Smooth muscle cell (in vitro differentiated cells): ENCODE data around the gene DEPDC1B. TPM values are rescaled to one million over a fixed set of nuclear protein-coding genes. Genes with fewer than 3 reads are reported as not detected.
A peak's percentile ranks its signal among the peaks of the same experiment; 100 is the strongest.

Experiments used
- DNase-seq: peaks from one replicate; lab custom pipeline; 2025; ENCODE audit not compliant: unreplicated experiment; lab: John Stamatoyannopoulos, UW
- H2AFZ ChIP-seq: fragments of 200-600 bp; sonication (generic); 2 replicates; pipeline ENCODE4 v1.6.0; 2016; ENCODE audit warnings: antibody characterized with exemption, low read depth, mild to moderate bottlenecking
- H3F3A ChIP-seq: fragments of 200-600 bp; sonication (generic); 2 replicates; pipeline ENCODE4 v1.6.0; 2017; ENCODE audit warnings: antibody characterized with exemption, low read depth
- H3K27ac ChIP-seq: fragments of 200-600 bp; sonication (generic); 2 replicates; pipeline ENCODE4 v1.5.1; 2016; ENCODE audit warnings: low read depth, mild to moderate bottlenecking
- H3K27me3 ChIP-seq: fragments of 200-600 bp; sonication (generic); 2 replicates; pipeline ENCODE4 v1.6.1; 2016; ENCODE audit warnings: low read depth, mild to moderate bottlenecking
- H3K36me3 ChIP-seq: fragments of 200-600 bp; sonication (generic); 2 replicates; pipeline ENCODE4 v1.5.1; 2016; ENCODE audit warnings: low read depth
- H3K4me1 ChIP-seq: fragments of 200-600 bp; sonication (generic); 2 replicates; pipeline ENCODE4 v1.5.1; 2016; ENCODE audit warnings: low read depth
- H3K4me2 ChIP-seq: fragments of 200-600 bp; sonication (generic); 2 replicates; pipeline ENCODE4 v1.6.0; 2016; ENCODE audit warnings: mild to moderate bottlenecking
- H3K4me3 ChIP-seq: fragments of 200-600 bp; sonication (generic); 2 replicates; pipeline ENCODE4 v1.5.1; 2016; ENCODE audit warnings: mild to moderate bottlenecking
- H3K79me2 ChIP-seq: fragments of 200-600 bp; sonication (generic); 2 replicates; pipeline ENCODE4 v1.6.0; 2016; ENCODE audit warnings: low read depth, mild to moderate bottlenecking
- H3K9ac ChIP-seq: fragments of 200-600 bp; sonication (generic); 2 replicates; pipeline ENCODE4 v1.6.0; 2016; ENCODE audit warnings: low read depth
- H3K9me3 ChIP-seq: fragments of 200-600 bp; sonication (generic); replicated peaks from 2 replicates; pipeline ENCODE4 v1.5.1; 2016; ENCODE audit warnings: low read depth
- H4K20me1 ChIP-seq: fragments of 200-600 bp; sonication (generic); 2 replicates; pipeline ENCODE4 v1.6.0; 2016; ENCODE audit warnings: low read depth
- WGBS: methylation state at CpG from one replicate; pipeline ENCODE4 v1.1.7; 2016; ENCODE audit warnings: low lambda C conversion rate; 5-methylcytosine and 5-hydroxymethylcytosine counted together
- polyA plus RNA-seq: library from polyadenylated mRNA; unstranded; fragments of >200 nt; fragmentation: Nextera tagmentation; extraction: Ambion mirVana; gene quantifications from 2 replicates; pipeline ENCODE4 v1.2.1, GENCODE V29; 2016
- total RNA-seq: library from RNA; depleted of rRNA; stranded (reverse); fragments of >200 nt; gene quantifications from 2 replicates; pipeline ENCODE4 v1.2.3, GENCODE V29; 2014
- TF ChIP-seq, protein P1 (sequence below): fragments of 200-600 bp; sonication (generic); IDR thresholded peaks from 2 replicates; pipeline ENCODE4 v1.5.1; 2017; ENCODE audit warnings: borderline replicate concordance, mild to moderate bottlenecking, antibody characterized with exemption; ENCODE audit not compliant: insufficient read depth, poor library complexity, severe bottlenecking

DEPDC1B gene
- total and polyA plus RNA-seq, 2 experiments from 2014 or later = 2.7 to 5.8 TPM

DNA sequence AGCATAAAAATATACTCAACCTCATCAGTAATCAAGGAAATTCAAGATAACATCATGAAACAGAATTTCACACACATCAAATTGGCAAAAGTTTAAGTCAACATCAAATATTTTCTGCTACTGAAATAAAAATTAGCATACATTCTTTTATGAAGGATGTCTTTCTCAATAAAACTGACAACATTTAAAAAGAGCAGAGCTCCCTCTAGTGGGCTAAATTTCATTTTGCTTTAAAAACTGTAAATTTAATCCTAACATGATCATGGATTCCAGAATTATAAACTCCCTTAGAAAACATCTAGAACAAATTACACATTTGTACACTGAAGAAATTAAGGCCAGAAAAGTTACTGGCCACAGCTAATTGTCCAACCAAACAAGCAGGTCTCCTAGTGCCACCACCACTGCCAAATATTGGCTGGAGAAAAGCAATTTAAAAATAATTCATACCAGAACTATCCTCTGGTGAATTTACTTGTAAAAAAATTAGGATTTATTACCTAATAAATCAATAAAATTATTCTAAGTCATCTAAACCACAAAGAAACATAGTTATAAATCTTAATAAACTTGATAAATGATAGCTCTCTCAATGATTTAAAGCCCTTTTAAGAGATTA is 31.2 kb downstream of the DEPDC1B start:
- no peak overlapping the region for H3K27ac ChIP-seq
- TF ChIP-seq, protein P1, sequence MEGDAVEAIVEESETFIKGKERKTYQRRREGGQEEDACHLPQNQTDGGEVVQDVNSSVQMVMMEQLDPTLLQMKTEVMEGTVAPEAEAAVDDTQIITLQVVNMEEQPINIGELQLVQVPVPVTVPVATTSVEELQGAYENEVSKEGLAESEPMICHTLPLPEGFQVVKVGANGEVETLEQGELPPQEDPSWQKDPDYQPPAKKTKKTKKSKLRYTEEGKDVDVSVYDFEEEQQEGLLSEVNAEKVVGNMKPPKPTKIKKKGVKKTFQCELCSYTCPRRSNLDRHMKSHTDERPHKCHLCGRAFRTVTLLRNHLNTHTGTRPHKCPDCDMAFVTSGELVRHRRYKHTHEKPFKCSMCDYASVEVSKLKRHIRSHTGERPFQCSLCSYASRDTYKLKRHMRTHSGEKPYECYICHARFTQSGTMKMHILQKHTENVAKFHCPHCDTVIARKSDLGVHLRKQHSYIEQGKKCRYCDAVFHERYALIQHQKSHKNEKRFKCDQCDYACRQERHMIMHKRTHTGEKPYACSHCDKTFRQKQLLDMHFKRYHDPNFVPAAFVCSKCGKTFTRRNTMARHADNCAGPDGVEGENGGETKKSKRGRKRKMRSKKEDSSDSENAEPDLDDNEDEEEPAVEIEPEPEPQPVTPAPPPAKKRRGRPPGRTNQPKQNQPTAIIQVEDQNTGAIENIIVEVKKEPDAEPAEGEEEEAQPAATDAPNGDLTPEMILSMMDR = peak; percentile 69
- H3K4me1 ChIP-seq = no peaks in the 10 kb centered on the region

DNA sequence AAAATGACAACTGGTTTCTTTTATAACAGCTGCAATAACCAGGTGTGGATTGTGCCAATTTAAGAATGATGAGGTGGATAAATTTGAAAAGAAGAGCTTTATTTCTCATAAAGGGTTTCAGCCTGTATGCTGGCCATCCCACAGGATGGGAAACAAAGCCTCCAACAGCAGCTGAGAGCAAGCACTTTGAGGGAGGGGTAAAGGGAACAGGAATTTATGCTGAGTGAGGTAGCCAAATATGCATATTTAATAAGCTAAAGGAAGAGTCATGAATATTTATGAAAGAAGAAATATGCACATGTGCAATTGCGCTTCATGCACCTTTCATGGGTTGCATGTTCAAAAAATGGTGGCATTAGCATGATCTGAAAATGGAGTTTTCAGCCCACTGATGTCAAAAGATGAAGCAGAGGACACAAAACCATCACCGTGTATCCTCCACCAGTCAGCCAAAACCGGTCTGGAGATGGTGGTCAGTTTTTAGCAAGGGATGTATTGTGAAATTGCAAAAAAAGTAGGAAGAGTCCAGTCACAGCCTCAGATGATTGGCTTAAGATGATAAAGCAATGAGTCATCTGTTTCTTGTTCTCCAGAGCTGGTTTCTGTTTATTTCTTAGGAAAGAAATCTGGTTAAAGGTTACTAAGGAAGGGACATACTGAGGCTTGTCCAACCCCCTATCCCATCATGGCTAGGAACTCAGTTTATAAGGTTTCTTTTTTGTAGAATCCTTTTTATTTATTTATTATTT is 47.9 kb downstream of the DEPDC1B start:
- no peak for DNase-seq
- 70% methylated on average over 3 of the region's 3 CpGs for WGBS
- TF ChIP-seq, protein P1 = no peak
- H3K4me1 ChIP-seq = no peaks in the 10 kb centered on the region
- H3K9me3 ChIP-seq = no peaks in the 10 kb centered on the region
- no peak overlapping the region for H3K9ac ChIP-seq
- H3F3A ChIP-seq = no peaks in the 10 kb centered on the region
- no peak overlapping the region for H3K27ac ChIP-seq
- H2AFZ ChIP-seq = no peak overlapping the region
- H3K79me2 ChIP-seq = no peaks in the 10 kb centered on the region
- H3K4me2 ChIP-seq = no peak overlapping the region
- no peak overlapping the region for H3K4me3 ChIP-seq
- H4K20me1 ChIP-seq = no peaks in the 10 kb centered on the region
- H3K27me3 ChIP-seq = no peaks in the 10 kb centered on the region
- H3K36me3 ChIP-seq = no peaks in the 10 kb centered on the region

More for the DNA sequence above, 31.2 kb downstream of the DEPDC1B start:
- no peaks in the 10 kb centered on the region for H3F3A ChIP-seq
- no peaks in the 10 kb centered on the region for H4K20me1 ChIP-seq
- peaks cover 3% of the 10 kb centered on the region for H3K79me2 ChIP-seq
- H2AFZ ChIP-seq = no peak overlapping the region
- no peaks in the 10 kb centered on the region for H3K27me3 ChIP-seq
- DNase-seq = no peak
- no peaks in the 10 kb centered on the region for H3K9me3 ChIP-seq
- H3K4me3 ChIP-seq = no peak overlapping the region
- H3K4me2 ChIP-seq = no peak overlapping the region
- no peaks in the 10 kb centered on the region for H3K36me3 ChIP-seq
- no peak overlapping the region for H3K9ac ChIP-seq

DNA sequence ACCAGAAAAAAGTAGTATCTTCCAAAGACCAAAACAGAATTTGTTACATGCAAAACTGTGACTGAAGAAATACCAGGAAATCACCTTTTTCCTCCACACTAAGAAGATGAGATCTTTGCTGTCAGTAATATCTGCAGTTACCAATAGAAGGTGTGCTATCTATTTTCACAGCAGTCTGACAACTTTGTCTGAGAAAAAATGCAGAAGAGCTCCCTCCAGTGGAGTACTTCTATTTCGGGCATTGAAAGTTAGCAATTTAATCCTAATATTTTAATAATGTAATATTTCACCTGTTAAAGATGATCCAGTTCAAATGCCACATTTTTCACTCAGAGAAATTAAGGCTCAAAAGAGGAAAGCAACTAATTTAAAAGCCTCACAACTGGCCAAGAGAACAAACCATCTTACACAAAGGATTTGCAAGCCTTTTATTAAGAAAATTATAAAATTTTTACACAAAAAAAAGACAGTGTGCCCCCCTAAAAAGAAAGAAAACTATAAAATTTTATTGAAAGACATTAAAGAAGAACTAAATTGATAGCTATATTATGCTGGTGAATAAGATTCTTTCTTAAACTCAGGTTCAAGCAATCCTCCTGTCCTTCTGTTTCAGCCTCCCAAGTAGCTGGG is 50.6 kb downstream of the DEPDC1B start:
- H3K9me3 ChIP-seq = no peaks in the 10 kb centered on the region
- 68% methylated on average over 1 of the region's 1 CpG for WGBS
- H2AFZ ChIP-seq = no peak overlapping the region
- no peak overlapping the region for H3K9ac ChIP-seq
- no peaks in the 10 kb centered on the region for H4K20me1 ChIP-seq
- H3K36me3 ChIP-seq = no peaks in the 10 kb centered on the region
- no peaks in the 10 kb centered on the region for H3K79me2 ChIP-seq
- no peak overlapping the region for H3K4me2 ChIP-seq
- no peak overlapping the region for H3K27ac ChIP-seq
- no peaks in the 10 kb centered on the region for H3K4me1 ChIP-seq
- TF ChIP-seq, protein P1 = peak; percentile 74
- no peaks in the 10 kb centered on the region for H3F3A ChIP-seq
- no peak for DNase-seq
- no peak overlapping the region for H3K4me3 ChIP-seq
- no peaks in the 10 kb centered on the region for H3K27me3 ChIP-seq
